ENCODE data around the gene STAMBPL1.

DNA sequence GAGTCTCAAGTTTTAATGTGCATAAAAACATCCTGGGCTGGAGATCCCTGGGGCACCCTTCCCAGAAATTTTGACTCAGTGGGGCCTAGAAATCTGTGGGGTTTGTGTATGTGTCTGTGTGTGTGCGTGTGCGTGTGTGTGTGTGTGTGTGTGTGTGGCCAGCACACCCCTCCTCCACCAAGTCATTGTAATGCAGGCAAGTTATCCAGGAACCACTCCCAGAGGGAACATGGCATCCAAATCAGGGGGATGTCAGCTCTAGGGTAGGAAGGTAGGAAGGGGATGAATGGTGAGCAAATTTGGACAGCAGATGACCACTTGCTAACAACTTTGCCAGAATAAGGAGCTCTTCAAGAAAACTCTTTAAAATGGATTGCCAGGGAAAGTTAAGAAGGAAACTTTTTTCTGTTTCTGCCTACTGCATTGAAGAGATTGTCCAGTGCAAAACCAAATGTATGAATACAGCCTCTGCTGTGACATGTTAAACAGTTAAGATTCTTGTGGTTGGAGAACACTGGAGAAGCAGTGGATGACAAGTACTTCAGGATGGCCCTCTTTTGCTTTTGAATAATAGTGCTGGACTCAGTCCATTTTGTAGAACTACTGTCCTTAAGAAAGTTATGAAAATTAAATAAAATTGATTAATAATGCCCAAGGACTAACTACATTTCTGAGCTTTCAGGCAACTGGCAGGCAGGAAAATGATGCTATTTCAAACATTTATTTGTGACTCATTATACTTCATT, 12.3 kb downstream of the STAMBPL1 start:
- TF ChIP-seq POLR2A (IDR thresholded peaks at IDR 0.05; ENCODE audit: low read depth, low read length): no peak
- no peak for TF ChIP-seq POLR2AphosphoS5 (IDR thresholded peaks at IDR 0.05; ENCODE audit: low read depth, low read length)
- TF ChIP-seq POU2F2 (IDR thresholded peaks at IDR 0.05; ENCODE audit: low read depth, low read length): no peak
- TF ChIP-seq PAX5 (IDR thresholded peaks at IDR 0.05; ENCODE audit: insufficient read depth, low read length, severe bottlenecking): no peak

Data from GM12891 (cell line).